Measurements from ENCODE around the gene MGA.

DNA sequence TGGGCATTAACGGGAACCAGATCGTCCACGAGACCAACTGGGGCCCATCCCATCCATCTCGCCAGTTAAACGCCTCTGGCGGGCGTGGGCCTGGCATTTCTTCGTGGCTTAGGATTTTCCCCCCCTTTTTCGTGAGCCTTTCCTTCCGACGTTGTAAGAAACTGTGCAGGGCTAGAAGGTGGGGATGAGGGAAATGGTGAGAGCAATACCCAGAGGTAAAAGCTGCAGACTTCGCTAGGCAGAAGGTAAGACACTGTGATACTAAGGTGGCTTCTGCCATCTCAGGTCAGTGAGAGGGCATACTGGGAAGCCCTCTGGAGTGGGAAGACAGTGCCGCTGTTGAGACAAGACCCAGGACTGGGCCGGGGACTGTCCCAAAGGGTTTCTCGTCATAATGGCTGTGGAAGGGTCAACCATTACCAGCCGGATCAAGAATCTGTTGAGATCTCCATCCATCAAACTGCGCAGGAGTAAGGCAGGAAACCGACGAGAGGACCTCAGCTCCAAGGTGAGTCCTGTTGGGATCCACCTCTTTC, 114.7 kb downstream of the MGA start:
- TF ChIP-seq, protein P1, sequence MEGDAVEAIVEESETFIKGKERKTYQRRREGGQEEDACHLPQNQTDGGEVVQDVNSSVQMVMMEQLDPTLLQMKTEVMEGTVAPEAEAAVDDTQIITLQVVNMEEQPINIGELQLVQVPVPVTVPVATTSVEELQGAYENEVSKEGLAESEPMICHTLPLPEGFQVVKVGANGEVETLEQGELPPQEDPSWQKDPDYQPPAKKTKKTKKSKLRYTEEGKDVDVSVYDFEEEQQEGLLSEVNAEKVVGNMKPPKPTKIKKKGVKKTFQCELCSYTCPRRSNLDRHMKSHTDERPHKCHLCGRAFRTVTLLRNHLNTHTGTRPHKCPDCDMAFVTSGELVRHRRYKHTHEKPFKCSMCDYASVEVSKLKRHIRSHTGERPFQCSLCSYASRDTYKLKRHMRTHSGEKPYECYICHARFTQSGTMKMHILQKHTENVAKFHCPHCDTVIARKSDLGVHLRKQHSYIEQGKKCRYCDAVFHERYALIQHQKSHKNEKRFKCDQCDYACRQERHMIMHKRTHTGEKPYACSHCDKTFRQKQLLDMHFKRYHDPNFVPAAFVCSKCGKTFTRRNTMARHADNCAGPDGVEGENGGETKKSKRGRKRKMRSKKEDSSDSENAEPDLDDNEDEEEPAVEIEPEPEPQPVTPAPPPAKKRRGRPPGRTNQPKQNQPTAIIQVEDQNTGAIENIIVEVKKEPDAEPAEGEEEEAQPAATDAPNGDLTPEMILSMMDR (IDR thresholded peaks at IDR 0.05; ENCODE audit: low read depth, low read length, poor library complexity, severe bottlenecking): no peak
- TF ChIP-seq EZH2phosphoT487 (IDR thresholded peaks at IDR 0.05; ENCODE audit: borderline replicate concordance, low read length): no peak

Data from DOHH2 (cell line).